GM21786 (cell line): ENCODE data around the gene HAND1.

Source experiments
- ATAC-seq: cut with Tn5 transposase; IDR thresholded peaks from one replicate; pipeline ENCODE4 v1.9.1; 2021; ENCODE audit not compliant: unreplicated experiment

Gene HAND1

DNA sequence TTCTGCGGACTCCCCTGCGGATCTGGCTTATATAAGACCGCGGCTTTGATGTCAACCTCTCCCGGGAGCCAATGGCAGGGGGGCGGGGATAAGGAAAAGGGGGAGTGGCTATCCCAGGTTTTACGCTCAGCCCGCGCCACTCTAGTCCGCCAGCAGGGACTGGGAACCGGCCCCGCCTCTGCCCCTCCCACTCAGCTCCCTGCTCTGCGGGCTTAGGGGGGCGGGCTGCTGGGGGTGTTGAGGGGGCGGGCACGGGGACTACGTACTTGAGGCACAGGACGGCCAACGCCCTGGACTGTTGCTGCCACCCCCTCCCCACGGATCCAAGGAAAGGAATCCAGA is at the start of gene HAND1:
Gene HAND1, minus strand, starts transcription at position 4 of the 342 bp plus-strand sequence. CDS start 219 bp downstream, outside the sequence.
- no peak for ATAC-seq

DNA sequence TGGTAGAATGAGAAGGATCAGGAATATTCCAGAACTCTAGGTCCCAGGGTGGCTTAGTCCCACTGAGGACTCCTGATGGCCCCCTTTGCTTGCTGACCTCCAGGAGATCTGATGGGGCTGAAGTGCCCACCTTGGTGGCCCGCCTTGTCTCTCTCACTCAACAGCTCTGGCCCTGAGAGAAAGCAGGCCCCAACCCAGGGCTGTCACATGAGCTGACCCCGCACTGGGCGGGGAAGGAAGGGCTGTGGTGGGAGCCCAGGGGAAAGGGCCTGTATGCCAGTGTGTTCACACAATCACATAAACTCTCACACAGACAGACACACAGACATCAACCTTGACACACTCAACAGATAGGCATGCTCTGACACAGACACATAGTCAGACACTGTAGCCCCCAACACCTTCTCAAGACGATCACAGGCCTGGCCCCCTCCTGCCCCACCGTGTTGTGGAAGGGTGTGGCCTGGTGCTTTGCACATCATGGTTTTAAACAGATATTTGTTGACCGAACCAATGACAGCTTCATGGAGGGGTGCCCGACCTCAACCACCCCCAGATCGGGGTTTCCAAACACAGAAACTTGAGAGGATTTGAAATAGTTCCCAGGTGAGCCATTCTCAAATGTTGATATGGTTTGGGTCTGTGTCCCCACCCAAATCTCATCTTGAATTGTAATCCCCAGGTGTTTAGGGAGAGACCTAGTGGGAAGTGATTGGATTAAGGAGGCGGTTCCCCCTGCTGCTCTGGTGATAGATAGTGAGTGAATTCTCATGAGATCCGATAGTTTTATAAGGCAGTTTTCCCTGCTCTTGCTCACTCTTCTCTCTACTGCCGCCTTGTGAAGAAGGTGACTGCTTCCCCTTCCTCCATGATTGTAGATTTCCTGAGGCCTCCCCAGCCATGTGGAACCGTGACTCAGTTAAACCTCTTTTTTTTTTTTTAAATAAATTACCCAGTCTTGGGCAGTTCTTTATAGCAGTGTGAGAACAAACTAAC is 48.5 kb upstream of the HAND1 start:
- ATAC-seq = no peak

DNA sequence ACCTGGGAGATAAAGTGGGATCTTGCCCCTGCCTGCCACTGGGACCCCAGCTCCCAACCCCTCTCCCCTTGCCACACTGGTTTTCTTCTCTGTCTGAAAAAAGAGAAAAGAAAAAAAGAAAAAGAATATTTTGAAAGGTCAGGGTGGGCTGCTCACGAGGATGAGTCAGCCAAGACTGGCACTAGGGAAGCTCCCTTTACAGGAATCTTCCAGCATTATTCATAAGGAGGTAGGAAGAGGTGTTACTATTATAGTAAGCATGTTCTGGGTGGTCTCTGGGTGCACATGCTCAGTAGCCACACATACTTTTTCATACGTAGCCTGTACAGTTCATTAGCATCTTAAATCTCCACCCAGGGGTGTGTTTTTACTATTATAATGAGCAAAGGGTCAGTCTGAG is 46.8 kb upstream of the HAND1 start:
- no peak for ATAC-seq

DNA sequence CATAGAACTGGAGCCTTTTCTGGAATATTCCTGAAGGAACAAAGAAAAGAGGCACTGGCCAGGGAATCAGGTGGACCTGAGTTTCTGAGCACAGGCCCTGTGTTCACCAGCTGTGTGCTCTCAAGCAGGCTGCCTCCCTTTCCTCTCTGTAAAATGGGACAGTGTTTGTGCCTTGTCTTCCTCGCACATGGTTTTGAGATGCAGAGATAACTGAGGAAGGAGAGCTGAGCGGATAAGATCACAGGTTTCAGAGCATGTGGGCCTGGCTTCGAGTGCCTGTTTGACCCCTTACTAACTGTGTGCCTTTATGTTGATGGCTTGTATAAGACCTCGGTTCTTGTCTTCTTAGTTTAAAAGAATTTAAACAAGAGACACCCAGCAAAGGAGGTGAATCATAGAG is 46.2 kb upstream of the HAND1 start:
- no peak for ATAC-seq

DNA sequence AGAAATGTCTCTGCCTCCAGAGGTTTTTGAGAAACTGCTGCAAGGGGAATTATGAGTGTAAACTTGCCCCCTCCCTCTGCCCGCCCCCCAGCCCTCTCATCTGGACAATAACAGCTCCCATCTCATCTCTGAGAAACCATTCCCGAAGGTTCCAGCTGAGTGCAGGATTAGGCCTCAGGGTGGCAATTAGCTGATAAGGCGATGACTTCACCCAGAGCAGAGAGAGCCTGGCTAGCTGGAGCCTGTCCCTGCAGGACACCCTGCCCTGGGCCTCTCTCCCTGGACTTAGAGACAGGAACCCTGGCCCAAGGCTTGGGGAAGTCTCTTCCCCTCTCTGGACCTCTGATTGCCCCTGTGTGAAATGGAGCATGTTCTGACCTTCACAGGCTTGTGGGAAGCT is 45.7 kb upstream of the HAND1 start:
- ATAC-seq = no peak

DNA sequence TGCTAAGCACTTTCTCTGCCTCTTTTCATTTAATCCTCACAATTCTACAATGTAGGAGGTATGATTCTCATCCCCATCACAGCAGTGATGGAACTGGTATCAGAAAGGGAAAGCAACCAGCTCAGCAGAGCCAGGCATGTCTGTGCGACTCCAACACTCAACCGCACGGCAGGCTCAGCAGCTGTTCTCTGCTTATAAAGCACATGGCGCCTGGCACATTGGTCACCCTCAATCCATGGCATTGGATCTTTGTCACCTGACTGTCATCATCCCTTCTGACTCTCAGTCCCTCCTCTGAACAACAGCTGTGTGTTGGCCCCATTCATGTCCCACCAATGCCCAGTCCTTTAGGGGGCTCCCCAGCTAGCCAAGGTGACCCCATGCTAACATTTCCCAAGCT is 45.1 kb upstream of the HAND1 start:
- no peak for ATAC-seq

DNA sequence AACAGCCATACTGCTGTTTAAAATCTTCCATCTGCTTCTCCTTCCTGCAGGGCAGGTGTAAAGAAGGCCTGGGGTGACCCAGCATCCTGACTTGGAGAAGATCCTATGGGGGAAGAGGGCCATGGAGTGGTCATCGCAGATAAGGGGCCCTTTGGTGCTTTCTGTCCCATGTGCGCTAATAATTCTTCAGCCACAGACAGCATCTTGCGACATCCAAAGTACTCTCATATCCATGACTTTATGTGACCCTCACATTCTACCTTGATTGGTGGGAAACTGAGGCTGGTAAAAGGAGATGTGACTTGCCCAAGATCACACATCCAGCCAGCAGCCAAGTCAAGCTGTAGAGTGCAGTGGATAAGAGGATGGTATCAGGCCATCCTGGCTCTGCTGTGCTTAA is 44.3 kb upstream of the HAND1 start:
- ATAC-seq = no peak

DNA sequence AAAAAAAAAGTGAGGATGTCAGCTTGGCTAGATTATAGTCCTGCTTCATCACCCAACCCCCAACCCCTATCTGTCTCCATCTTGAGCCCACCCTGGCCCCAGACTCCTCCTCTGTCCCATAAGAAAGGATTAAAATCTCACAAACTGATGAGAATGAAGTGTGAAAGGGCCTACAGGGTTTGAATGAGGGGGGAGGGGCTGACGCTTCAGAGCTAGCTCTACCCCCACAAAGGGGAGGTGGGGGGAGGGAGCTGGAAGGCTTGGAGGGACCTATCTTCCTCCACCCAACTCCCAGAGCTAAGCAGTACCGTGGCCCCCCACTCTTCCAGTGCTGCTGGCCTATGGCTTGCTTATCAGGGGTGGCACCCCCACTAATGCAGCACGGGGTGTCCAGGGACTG is 43.7 kb upstream of the HAND1 start:
- no peak for ATAC-seq

DNA sequence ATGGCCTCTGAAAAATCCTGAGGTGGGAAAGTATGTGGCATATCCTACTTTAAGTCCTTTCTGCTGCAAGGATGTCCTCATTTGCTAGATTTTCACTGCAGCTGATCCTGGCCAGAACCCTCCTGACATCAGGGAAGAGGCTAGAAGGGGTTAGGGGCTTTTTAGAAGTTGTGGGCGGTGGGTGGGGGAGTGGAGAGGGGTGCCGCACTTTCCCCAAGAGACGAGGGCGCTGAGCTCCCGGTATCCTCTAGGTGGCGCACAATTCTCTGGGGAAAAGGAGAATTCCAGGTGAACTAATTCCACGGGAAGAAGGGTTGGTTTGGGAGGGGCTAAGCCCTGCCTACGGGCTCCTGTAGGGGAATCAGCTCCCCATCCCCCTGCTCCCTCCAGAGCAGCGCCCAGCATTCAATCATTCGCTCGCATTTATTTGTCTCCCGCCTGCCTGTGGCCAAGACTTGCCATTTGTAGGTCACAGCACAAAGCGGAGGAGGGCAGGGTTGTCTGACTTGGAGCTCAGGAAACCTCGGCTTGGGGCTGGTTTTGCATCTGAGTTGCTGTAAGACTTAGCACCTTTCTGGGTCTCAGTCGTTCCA is 42.9 kb upstream of the HAND1 start:
- no peak for ATAC-seq

DNA sequence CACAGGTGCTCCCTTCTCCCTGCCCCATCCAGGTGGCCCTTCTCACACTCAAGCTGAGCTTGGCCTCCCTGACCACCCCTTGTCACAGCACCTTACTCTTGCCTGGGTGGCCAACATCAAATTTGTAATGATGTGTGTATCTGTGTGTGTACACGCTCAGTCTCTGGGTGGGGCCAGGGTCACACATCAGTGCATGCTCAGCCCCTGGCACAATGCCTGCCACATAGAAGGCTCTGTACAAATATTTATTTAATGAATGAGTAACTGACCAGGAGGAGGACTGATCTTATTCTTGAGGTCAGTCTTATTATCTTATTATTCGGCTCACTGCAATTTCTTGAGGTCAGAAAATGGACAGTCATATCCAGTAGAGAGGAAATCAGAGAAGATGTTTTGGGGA is 41.3 kb upstream of the HAND1 start:
- no peak for ATAC-seq

DNA sequence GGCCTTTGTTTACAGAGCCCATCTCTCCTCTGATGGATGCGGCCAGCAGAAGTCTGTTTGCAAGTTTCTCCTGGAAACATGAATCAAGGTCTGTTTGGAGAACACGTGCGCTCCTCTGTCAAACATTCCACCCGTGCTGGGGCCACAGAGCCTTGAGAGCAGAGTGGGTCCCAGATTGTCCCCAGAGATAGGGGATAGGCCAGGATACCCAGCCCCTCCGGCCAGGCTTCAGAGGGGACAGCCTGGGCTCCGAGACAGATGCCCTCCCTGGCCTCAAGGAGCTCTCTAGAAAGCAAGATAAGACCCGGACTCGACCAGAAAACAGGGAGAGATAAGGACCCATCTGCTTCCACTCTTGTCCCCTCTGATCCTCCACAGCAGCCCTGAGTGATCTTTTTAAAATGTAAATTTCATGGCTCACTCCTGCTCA is 40.4 kb upstream of the HAND1 start:
- ATAC-seq = no peak

DNA sequence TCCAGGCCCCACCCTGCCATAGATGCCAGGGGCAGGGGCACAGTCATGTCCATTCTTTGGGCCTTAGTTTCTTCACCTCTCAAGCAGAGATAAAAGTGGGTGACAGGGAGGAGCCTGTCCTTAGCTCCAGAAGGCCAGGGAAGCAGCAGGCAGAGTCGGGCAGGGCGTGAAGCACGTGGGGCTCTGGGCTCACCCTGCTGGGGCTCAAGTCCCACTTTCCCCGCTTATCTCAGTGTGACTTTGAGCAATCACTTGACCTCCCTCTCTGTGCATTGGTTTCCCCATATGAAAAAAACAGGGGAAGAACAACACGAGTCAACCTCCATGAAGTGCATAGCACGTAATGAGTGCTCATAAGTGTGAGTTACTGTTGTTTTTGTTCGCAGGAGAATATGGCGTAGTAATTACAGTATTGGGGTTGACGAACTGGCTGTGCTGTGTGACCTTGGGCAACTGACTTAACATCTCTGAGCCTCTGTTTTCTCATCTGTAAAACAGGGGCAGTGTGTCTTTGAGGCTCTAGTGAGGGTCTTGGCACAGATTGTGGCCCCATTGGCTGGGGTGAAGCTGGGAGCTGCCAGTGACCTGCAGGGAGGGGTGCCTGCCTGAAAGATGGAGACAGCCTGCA is 39.9 kb upstream of the HAND1 start:
- ATAC-seq = no peak

DNA sequence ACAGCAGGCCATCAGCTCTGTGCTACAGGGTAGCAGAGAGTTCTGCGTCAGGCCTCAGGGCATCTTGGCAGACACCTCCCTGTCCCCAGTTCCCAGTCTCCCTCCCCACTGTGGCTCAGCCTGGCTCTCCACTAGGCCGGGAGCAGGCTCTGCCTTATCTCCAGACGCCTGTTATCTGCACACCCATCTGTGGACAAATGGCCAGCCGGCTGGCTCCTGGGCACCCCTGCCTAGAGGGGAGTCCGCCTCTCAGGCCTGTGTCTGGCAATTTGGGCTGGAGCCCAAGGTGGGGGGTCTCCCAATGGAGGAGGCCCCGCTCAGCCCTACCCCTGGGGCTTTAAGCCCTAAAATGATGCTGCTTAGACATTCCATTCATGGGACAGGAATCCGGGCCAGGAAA is 39.2 kb upstream of the HAND1 start:
- no peak for ATAC-seq

DNA sequence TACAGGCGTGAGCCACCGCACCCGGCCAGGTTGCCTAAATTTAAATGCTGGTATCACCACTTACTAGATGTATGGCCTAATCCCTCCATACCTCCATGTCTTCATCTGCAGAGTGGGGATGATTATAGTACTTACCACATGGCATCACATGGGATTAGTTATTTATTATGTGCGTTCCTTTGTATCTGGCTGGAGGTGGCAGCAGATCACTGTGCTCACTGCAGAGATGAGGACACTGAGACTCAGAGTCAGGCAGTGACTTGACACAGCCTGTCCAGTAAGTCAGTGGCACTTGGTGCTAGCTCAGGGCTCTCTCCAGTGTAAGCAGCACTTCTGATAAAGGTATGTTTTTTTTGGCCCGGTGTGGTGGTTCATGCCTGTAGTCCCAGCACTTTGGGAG is 38.4 kb upstream of the HAND1 start:
- ATAC-seq = no peak

DNA sequence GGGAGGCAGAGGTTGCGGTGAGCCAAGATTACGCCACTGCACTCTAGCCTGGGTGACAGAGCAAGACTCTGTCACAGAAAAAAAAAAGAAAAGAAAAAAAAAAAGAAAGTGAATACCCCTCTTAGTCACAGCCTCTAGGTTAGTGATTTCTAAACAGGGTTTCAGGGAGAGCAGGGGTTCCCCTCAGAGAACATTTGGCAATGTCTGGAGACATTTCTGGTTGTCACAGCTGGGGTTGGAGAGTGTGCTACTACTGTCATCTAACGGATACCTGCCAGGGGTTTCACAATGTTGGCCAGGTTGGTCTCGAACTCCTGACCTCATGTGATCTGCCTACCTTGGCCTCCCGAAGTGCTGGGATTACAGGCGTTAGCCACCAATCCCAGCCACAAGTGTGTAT is 37.5 kb upstream of the HAND1 start:
- peak; percentile 78 for ATAC-seq

DNA sequence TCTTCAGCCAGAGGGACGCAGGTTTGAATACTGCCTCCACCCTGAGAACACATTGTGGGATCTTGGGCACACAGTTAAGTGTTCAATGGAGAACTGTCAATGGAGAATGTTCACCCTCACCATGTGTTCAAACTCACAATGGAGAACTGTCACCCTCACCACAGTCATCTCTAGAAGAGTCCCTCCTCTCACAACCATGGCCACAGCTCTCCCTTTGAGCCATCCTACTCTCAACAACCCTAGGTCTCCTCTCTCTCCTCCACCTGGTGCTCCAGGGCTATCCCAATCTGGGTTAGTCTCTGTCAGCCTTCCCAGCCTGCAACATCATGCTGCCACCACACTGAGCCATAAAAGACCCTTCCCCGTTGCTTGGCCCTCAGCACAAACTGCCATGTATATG is 36.3 kb upstream of the HAND1 start:
- no peak for ATAC-seq

DNA sequence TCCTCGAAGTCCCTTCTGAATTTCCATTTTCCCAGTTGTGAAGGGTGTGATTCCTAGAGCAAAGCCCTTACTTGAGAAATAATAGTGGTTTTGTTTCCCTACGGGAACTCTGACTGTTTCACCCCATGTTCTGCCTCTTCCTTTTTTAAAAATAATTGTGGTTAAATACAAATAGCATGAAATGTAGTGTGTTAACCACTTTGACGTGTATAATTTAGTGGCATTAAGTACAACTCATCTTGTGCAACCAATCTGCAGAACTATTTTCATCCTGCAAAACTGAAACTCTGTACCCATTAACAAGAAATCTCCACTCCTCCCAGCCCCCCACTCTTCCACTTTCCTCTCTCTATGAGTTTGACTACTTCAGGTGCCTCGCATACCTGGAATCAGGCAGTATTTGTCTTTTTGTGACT is 35.6 kb upstream of the HAND1 start:
- peak; percentile 58 for ATAC-seq

DNA sequence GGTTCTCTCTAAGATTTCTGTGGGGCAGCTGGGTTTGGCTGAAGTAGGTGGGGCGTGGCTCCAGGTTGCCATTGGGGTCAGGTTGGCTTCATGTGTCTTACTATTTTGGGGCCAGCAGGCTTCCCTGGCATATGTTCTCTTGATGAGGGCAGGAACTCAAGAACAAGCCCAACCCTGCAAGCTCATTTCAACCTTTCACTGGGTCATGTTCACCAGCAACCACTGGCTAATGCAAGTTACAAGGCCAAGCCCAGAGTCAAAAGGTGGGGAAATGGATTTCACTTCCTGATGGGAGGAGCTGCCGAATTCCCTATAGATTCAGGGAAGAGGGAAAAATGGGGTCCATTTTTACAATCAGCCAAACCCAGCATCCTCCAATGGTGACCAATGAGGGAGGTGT is 34.0 kb upstream of the HAND1 start:
- no peak for ATAC-seq

DNA sequence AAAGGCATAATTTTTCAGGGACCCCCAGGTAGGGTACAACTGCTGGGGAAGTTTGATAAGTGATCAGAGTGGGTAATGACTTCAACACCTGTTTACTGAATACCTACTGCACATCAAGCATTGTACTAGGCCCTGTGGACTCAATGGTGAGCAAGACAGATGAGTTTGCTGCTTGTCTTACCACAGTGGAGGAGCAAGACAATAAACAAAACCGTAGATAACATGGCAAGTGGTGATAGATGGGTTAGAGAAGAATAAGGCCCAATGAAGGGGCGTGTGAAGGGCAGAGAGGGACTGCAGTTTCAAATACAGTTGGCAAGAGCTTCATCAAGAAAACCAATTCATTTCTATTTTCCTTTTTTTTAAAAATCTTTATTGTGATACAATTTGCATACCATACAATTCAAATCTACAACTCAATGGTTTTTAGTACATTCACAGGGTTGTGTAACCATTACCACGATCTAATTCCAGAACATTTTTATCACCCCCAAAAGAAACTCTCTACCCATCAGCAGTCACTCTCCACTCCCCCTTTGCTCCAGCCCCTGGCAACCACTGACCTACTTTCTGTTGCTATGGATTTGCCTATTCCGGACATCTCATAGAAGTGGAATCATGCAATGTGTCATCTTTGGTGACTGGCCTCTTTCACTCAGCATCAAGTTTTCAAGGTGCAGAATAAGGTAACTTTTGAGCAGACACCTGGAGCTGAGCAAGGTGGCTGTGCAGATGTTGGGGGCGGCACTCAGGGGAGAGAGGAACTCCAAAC is 31.9 kb upstream of the HAND1 start:
- ATAC-seq = no peak

DNA sequence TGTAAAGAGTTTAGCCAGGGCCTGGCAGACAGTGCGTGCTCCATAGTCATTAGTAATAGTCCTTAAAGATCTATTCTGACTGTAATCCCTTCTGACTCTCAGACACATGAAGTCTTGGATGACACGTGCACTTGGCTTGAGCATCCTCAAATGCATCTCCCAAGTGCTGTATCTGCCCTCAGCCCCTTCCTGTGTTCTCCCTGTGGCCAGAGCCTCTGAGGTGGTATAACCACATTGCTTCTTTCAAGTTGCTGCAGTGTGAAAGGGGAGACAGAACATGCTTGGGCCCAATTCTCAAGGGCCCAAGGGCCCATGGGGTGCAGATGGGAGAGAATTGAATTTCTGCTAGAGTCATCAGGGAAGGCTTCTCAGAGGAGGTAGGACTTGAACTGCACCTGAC is 30.1 kb upstream of the HAND1 start:
- ATAC-seq = no peak

DNA sequence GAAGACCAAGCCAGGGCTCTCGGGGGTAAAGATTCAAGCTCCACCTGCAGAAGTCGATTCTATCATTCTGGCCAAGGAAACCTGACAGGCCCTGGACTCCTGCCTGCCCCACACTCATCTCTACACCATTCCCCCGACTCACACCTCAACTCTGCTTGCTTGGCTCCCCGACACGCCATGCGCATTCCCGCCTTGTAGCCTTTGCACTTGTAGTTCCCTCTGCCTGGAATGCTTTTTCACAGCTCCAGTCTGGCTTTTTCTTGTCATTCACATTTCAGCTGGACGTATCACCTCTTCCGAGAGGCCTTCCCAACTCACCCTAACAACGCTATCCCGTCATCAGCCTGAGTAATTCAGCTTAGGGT is 28.7 kb upstream of the HAND1 start:
- no peak for ATAC-seq
